Effector memory CD8-positive, alpha-beta T cell (primary cell): ENCODE measurements around the gene MAGI3.
A peak's percentile ranks its signal among the peaks of the same experiment; 100 is the strongest.
"Not testable (repeated sequence)": the region's sequence is repeated elsewhere in the genome, so short reads cannot be mapped to it uniquely, and the experiment has no call there.

Source experiments
- ATAC-seq: fragments of 150-1000 bp; cut with Tn5 transposase; replicated peaks from 2 replicates; pipeline ENCODE4 v1.10.0; 2021; ENCODE audit warnings: mild to moderate bottlenecking, moderate library complexity
- DNase-seq, 3 experiments: peaks; one replicate each; pipeline ENCODE4 v3.0.0; 2021
- H3K27ac Mint-ChIP-seq, 2 donors: one replicate each; pipeline ENCODE4 v1.8.0; 2022; ENCODE audit warnings: mild to moderate bottlenecking in 2 of 2, mixed read lengths in 2 of 2, moderate library complexity in 2 of 2
- H3K27me3 Mint-ChIP-seq, 2 donors: one replicate each; pipeline ENCODE4 v1.8.0; 2022; ENCODE audit warnings: mixed read lengths in 2 of 2
- H3K36me3 Mint-ChIP-seq: one replicate; pipeline ENCODE4 v1.8.0; 2022; ENCODE audit warnings: mild to moderate bottlenecking, moderate library complexity, mixed read lengths; ENCODE audit not compliant: insufficient read depth
- H3K4me1 Mint-ChIP-seq, 2 donors: one replicate each; pipeline ENCODE4 v1.8.0; 2022; ENCODE audit warnings: low read depth in 2 of 2, mixed read lengths in 2 of 2
- H3K4me3 Mint-ChIP-seq, 2 donors: one replicate each; pipeline ENCODE4 v1.8.0; 2022; ENCODE audit warnings: mild to moderate bottlenecking in 2 of 2, mixed read lengths in 2 of 2, moderate library complexity in 2 of 2
- H3K9me3 Mint-ChIP-seq, 2 donors: one replicate each; pipeline ENCODE4 v1.8.0; 2022; ENCODE audit warnings: mixed read lengths in 2 of 2

Gene MAGI3

DNA sequence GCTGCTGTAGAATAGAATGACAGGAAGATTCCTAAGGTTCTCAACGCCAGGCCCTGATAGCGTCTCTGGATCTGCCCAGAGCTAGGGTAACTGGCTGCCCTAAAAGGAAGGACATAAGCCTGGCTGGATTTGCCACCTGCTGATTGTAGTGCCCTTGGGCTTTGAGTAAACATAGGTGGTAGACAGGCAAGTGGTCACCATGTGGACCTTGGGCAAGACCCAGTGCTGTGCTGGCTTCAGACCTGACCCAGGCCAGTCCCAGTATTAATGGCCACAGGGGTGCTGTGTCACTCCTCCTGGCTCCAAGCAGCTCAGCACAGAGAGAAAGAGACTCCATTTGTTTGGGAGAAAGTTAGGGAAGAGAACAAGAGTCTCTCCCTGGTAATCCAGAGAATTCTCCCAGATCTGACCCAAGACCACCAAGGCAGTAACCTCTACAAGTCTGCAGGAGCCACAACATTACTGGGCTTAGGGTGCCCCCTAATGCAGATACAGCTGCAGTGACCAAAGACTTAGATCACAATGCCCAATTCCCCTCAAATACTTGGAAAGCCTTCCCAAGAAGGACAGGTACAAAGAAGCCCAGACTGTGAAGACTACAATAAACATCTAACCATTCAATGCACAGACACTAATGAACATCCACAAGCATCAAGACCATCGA is 324.4 kb downstream of the MAGI3 start:
- Mint-ChIP-seq H3K27me3 (no peaks in the 10 kb centered on the region), H3K27ac (peak overlapping the region in 1 of 2 donors; percentile 51), H3K36me3 (peaks cover 10% of the 10 kb centered on the region), H3K4me1 (peaks cover 3 to 17% of the 10 kb centered on the region in 2 donors), H3K9me3 (no peaks in the 10 kb centered on the region), H3K4me3 (no peak overlapping the region)
- ATAC-seq (no peak), DNase-seq (no peak)

GRCh38 chr1:113717506-113717905 is 327.2 kb downstream of the MAGI3 start:
- DNase-seq, H3K27me3 Mint-ChIP-seq, H3K27ac Mint-ChIP-seq, H3K9me3 Mint-ChIP-seq, H3K4me3 Mint-ChIP-seq, ATAC-seq: not testable (repeated sequence)
- Mint-ChIP-seq H3K36me3 (peaks cover 12% of the 10 kb centered on the region), H3K4me1 (peaks cover 3 to 17% of the 10 kb centered on the region in 2 donors)

GRCh38 chr1:113718621-113719020 is 328.3 kb downstream of the MAGI3 start:
- not testable (repeated sequence) for H3K27me3 Mint-ChIP-seq, ATAC-seq, DNase-seq, H3K9me3 Mint-ChIP-seq, H3K27ac Mint-ChIP-seq, H3K4me3 Mint-ChIP-seq
- H3K4me1 Mint-ChIP-seq, result peaks cover 2 to 17% of the 10 kb centered on the region in 2 donors
- H3K36me3 Mint-ChIP-seq, result peaks cover 19% of the 10 kb centered on the region

DNA sequence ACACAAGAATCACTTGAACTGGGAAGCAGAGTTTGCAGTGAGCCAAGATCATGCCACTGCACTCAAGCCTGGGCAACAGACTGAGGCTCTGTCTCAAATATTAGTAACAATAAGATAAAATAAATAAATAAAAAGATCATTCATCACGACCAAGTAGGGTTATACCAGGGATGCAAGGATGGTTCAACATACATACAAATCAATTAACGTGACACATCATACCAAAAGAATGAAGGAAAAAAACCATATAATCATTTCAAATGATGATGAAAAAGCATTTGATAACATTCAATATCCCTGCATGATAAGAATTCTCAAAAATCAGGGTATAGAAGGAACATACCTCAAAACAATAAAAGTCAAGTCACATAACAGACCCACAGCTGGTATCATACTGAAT is 330.7 kb downstream of the MAGI3 start:
- Mint-ChIP-seq H3K4me1 (peaks cover 0 to 4% of the 10 kb centered on the region in 2 donors), H3K27me3 (no peaks in the 10 kb centered on the region), H3K36me3 (peaks cover 34% of the 10 kb centered on the region), H3K9me3 (no peaks in the 10 kb centered on the region), H3K4me3 (no peak overlapping the region), H3K27ac (no peak overlapping the region)
- ATAC-seq (no peak), DNase-seq (no peak)

- DNase-seq (no peak), ATAC-seq (no peak)
- H3K9me3 Mint-ChIP-seq, result no peaks in the 10 kb centered on the region
- no peaks in the 10 kb centered on the region for H3K27me3 Mint-ChIP-seq
- no peak overlapping the region for H3K27ac Mint-ChIP-seq
- H3K36me3 Mint-ChIP-seq, result peaks cover 13% of the 10 kb centered on the region
- H3K4me3 Mint-ChIP-seq, result no peak overlapping the region
- no peaks in the 10 kb centered on the region for H3K4me1 Mint-ChIP-seq
These were observed 342.5 kb downstream of the MAGI3 start for GRCh38 chr1:113732802-113733201.

DNA sequence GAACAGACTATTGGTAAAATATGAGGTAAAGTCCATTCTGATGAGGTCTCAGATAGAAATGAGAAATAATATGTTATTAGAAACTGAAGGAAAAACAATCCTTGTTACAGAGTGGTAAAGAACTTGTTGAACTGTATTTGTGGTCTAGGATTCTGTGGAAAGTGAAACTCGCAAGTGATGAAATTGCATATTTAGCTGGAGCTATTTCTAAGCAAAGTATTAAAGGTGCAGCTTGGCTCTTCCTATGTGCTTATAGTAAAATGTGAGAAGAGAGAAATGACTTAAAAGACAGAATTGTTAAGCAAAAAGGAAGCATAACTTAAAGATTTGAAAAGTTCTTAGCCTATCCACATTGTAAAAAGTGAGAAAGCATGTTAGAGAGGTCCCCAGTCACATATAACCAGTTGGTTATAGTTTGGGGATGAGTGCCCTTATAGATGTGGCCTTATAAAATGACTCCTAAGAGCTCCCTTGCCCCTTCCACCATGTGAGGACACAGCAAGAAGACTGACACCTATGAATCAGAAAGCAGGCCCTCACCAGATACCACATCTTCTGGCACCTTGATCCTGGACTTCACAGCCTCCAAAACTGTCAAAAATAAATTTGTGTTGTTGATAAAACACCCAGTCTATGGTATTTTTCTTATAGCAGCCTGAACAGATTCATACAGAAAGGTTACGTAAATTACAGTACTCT is 344.2 kb downstream of the MAGI3 start:
- Mint-ChIP-seq H3K36me3 (peaks cover 13% of the 10 kb centered on the region), H3K4me3 (no peak overlapping the region), H3K9me3 (no peaks in the 10 kb centered on the region), H3K27me3 (no peaks in the 10 kb centered on the region), H3K4me1 (no peaks in the 10 kb centered on the region), H3K27ac (peak overlapping the region in 1 of 2 donors; percentile 46)
- ATAC-seq, result no peak
- no peak for DNase-seq
